ENCODE results near the gene CNOT3. TPM values are rescaled to one million over a fixed set of nuclear protein-coding genes. Genes with fewer than 3 reads are reported as not detected.

Gene CNOT3
- total and polyA plus RNA-seq, 2 of the 13 experiments (the other 11 are each of a cell fraction or from before 2014, with no cell fraction given) = 4.3 to 5.8 TPM

- TF ChIP-seq ZNF841 (CRISPR knock-in tag; IDR thresholded peaks at IDR 0.05; ENCODE audit: borderline replicate concordance) (no peak), ZNF432 (CRISPR knock-in tag; IDR thresholded peaks at IDR 0.05; ENCODE audit: borderline replicate concordance) (no peak), TFE3 (CRISPR knock-in tag; IDR thresholded peaks at IDR 0.05) (no peak), SNAPC2 (CRISPR knock-in tag; IDR thresholded peaks at IDR 0.05) (no peak), HMG20A (CRISPR knock-in tag; IDR thresholded peaks at IDR 0.05; ENCODE audit: borderline replicate concordance) (no peak), ARID5B (CRISPR knock-in tag; IDR thresholded peaks at IDR 0.05) (no peak), ATF7 (IDR thresholded peaks at IDR 0.05) (no peak), ATF7 (CRISPR knock-in tag; IDR thresholded peaks at IDR 0.05) (no peak), PRMT3 (CRISPR knock-in tag; IDR thresholded peaks at IDR 0.05; ENCODE audit: borderline replicate concordance, low read depth) (no peak), ZNF619 (CRISPR knock-in tag; IDR thresholded peaks at IDR 0.05) (no peak)
Measured at GRCh38 chr19:54179262-54179852, 41.8 kb downstream of the CNOT3 start (continued).

Measured in HepG2 (cell line).